Suprapubic skin (tissue), 4 donors: ENCODE data around the gene ZNF528. TPM values are rescaled to one million over a fixed set of nuclear protein-coding genes. Genes with fewer than 3 reads are reported as not detected.

Experiments used
- DNase-seq, 2 donors: peaks; one replicate each; pipeline ENCODE4 v3.0.0-alpha.2; 2019; ENCODE audit warnings: low spot score in 2 of 2
- H3K27ac ChIP-seq: fragments of 200-600 bp; sonication (generic); one replicate; pipeline ENCODE4 v1.5.1; 2019
- H3K27me3 ChIP-seq: fragments of 200-600 bp; sonication (generic); one replicate; pipeline ENCODE4 v1.5.1; 2019
- H3K36me3 ChIP-seq: fragments of 200-600 bp; sonication (generic); one replicate; pipeline ENCODE4 v1.5.1; 2019
- H3K4me1 ChIP-seq: fragments of 200-600 bp; sonication (generic); one replicate; pipeline ENCODE4 v1.5.1; 2019
- H3K4me3 ChIP-seq: fragments of 200-600 bp; sonication (generic); one replicate; pipeline ENCODE4 v1.5.1; 2019; ENCODE audit warnings: mild to moderate bottlenecking
- H3K9me3 ChIP-seq: fragments of 200-600 bp; sonication (generic); one replicate; pipeline ENCODE4 v1.5.1; 2019
- EP300 ChIP-seq: sonication (generic); formaldehyde crosslinking; IDR thresholded peaks from one replicate; pipeline ENCODE4 v1.6.1; 2017; ENCODE audit warnings: antibody characterized with exemption
- POLR2A ChIP-seq, 2 donors: fragments of 450-650 bp; IDR thresholded peaks; one replicate each; pipeline ENCODE4 v1.6.1; 2017; ENCODE audit warnings: antibody characterized with exemption in 2 of 2, mild to moderate bottlenecking in 2 of 2, moderate library complexity in 2 of 2
- POLR2AphosphoS5 ChIP-seq, 3 donors: sonication (generic); formaldehyde crosslinking; IDR thresholded peaks; one replicate each; pipeline ENCODE4 v1.6.1; 2017; ENCODE audit warnings: antibody characterized with exemption in 3 of 3
- WGBS: methylation state at CpG from one replicate; pipeline ENCODE4 v1.1.5; 2018; 5-methylcytosine and 5-hydroxymethylcytosine counted together
- total RNA-seq, 4 donors: library from RNA; depleted of rRNA; stranded (reverse); fragments of >200 nt; gene quantifications; one replicate each; pipeline ENCODE4 v1.1.0, GENCODE V29; 2016
- TF ChIP-seq, protein P1 (sequence below), 2 donors: fragments of 200-600 bp in 1 of 2; fragments of 450-650 bp in 1 of 2; sonication (generic) in 1 of 2; IDR thresholded peaks; one replicate each; pipeline ENCODE4 v1.5.1; 2016 to 2019; ENCODE audit warnings: antibody characterized with exemption in 2 of 2, mild to moderate bottlenecking in 1 of 2, moderate library complexity in 1 of 2

ZNF528 gene
- total RNA-seq, 4 donors from 2014 or later, result 8.0 to 41.9 (median 12.3) TPM

DNA sequence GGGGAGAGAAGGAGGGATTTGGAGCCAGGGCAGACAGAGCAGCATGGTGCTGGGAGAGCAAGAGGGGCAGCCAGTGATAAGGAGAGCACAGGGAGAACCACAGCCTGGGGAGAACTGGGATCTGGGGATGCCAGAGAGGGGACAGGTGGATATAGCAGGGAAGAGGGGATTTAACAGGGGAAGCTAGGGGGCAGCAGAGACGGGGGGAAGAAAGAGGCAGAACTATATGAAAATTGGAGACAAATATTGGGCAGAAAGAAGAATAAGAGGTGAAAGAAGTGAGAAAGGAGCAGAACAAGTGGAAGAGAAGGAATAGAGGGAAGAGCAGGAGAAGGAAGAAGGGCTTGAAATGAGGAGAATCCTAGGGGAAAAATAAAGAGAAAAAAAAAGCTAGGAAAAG, 6.5 kb upstream of the ZNF528 start:
- Histone ChIP-seq H3K27ac (no peak overlapping the region), H3K9me3 (peaks cover 49% of the 10 kb centered on the region), H3K36me3 (peaks cover 41% of the 10 kb centered on the region), H3K27me3 (no peaks in the 10 kb centered on the region), H3K4me3 (no peak overlapping the region), H3K4me1 (no peaks in the 10 kb centered on the region)
- no peak for DNase-seq
- no peak for TF ChIP-seq EP300
- TF ChIP-seq POLR2A (IDR thresholded peaks at IDR 0.05), result no peak
- TF ChIP-seq, protein P1, sequence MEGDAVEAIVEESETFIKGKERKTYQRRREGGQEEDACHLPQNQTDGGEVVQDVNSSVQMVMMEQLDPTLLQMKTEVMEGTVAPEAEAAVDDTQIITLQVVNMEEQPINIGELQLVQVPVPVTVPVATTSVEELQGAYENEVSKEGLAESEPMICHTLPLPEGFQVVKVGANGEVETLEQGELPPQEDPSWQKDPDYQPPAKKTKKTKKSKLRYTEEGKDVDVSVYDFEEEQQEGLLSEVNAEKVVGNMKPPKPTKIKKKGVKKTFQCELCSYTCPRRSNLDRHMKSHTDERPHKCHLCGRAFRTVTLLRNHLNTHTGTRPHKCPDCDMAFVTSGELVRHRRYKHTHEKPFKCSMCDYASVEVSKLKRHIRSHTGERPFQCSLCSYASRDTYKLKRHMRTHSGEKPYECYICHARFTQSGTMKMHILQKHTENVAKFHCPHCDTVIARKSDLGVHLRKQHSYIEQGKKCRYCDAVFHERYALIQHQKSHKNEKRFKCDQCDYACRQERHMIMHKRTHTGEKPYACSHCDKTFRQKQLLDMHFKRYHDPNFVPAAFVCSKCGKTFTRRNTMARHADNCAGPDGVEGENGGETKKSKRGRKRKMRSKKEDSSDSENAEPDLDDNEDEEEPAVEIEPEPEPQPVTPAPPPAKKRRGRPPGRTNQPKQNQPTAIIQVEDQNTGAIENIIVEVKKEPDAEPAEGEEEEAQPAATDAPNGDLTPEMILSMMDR (IDR thresholded peaks at IDR 0.05), result no peak
- no peak for TF ChIP-seq POLR2AphosphoS5 (IDR thresholded peaks at IDR 0.05)
- 59% methylated on average over 1 of the region's 1 CpG for WGBS

DNA sequence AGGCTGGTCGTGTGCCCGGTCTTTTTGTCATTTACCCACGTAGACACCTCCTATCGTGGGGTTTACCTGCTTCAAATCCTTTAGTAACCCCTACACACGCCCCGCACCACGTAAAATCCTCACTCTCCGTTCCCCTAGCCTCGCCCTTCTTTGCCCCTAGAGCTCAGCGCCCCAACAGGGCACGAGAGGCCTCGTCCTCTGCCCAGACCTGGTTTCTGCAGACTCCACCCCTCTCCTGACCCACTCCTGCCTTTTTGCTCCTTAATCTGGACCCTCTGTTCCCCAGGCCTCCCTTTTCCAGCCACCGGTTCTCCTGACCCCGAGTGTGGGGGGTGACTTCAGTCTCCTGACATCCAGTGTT, 412 bp downstream of the ZNF528 start:
- TF ChIP-seq EP300, result no peak
- TF ChIP-seq, protein P1 (IDR thresholded peaks at IDR 0.05), result no peak
- TF ChIP-seq POLR2AphosphoS5 (IDR thresholded peaks at IDR 0.05), result no peak
- TF ChIP-seq POLR2A (IDR thresholded peaks at IDR 0.05), result no peak
- Histone ChIP-seq H3K27me3 (no peaks in the 10 kb centered on the region), H3K27ac (peak overlapping the region; percentile 78), H3K36me3 (peaks cover 55% of the 10 kb centered on the region), H3K4me3 (peak overlapping the region; percentile 74), H3K4me1 (peaks cover 19% of the 10 kb centered on the region), H3K9me3 (peaks cover 9% of the 10 kb centered on the region)
- DNase-seq, result peak in 1 of 2 donors; percentile 59
- 3% methylated on average over 14 of the region's 14 CpGs for WGBS

DNA sequence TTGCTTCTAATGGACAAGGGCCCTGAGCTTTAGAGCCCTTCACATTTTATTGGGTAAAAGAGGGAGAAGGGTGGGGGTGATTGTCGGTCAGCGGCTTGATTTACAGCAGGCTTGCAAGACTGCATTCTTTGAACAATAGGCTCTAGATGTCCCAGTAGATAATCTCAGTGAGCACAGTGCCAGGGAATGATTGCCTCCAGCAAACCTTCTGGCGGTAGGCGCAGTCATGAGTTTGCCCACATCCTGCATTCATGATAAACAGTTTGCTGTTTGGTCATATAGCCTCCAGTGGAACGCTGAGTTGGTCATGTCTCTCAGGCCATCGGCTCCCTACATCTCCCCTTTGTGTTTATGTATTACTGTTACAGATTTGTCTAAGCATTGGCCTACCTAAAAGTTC, 12.6 kb downstream of the ZNF528 start:
- 97% methylated on average over 6 of the region's 6 CpGs for WGBS
- Histone ChIP-seq H3K4me3 (no peak overlapping the region), H3K27ac (no peak overlapping the region), H3K27me3 (no peaks in the 10 kb centered on the region), H3K36me3 (peaks cover 94% of the 10 kb centered on the region), H3K4me1 (no peaks in the 10 kb centered on the region), H3K9me3 (peaks cover 59% of the 10 kb centered on the region)
- no peak for DNase-seq
- no peak for TF ChIP-seq POLR2AphosphoS5 (IDR thresholded peaks at IDR 0.05)
- TF ChIP-seq EP300, result no peak
- TF ChIP-seq, protein P1 (IDR thresholded peaks at IDR 0.05), result no peak
- no peak for TF ChIP-seq POLR2A (IDR thresholded peaks at IDR 0.05)

DNA sequence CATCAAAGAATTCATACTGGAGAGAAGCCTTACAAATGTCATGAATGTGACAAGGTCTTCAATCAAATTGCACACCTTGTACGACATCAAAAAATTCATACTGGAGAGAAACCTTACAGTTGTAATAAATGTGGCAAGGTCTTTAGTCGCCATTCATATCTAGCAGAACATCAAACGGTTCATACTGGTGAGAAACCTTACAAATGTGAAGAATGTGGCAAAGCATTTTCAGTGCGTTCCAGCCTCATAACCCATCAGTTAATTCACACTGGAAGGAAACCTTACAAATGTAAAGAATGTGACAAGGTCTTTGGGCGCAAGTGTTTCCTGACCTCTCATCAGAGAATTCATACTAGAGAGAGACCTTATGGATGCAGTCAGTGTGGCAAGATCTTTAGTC, 18.1 kb downstream of the ZNF528 start:
- TF ChIP-seq POLR2A (IDR thresholded peaks at IDR 0.05) (no peak), EP300 (no peak), POLR2AphosphoS5 (IDR thresholded peaks at IDR 0.05) (no peak)
- TF ChIP-seq, protein P1 (IDR thresholded peaks at IDR 0.05), result no peak
- H3K9me3 ChIP-seq, result peaks cover 79% of the 10 kb centered on the region
- no peaks in the 10 kb centered on the region for H3K4me1 ChIP-seq
- 93% methylated on average over 5 of the region's 5 CpGs for WGBS
- no peak overlapping the region for H3K4me3 ChIP-seq
- DNase-seq, result no peak
- H3K27ac ChIP-seq, result no peak overlapping the region
- peaks cover 39% of the 10 kb centered on the region for H3K36me3 ChIP-seq
- no peaks in the 10 kb centered on the region for H3K27me3 ChIP-seq

DNA sequence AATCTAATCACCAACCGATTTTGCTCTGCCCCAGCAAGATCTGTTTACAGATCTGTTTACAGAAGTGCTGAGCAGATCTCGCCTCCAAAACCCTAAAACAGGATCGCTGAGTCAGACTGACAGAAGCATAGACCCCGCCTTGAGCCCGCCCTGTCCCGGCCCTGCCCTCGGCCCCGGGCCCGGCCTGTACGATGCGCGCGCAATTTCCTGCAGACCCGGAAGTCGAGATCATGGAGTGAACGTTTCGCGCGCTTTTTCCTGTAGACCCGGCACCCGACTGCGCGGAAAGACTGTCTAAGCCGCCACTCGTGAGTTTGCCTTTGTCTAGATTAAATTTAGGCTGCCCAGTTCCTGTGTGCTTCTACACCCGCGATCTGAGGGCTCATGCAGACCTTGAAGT, 31.3 kb downstream of the ZNF528 start, which contains the start of gene ZNF534:
Gene ZNF534 (plus strand): TSS at position 212 of the 400 bp plus-strand sequence. CDS start 2,327 bp downstream, outside the sequence.
- no peak for DNase-seq
- Histone ChIP-seq H3K36me3 (no peaks in the 10 kb centered on the region), H3K27ac (no peak within 1 kb of the TSS), H3K4me1 (no peaks in the 10 kb centered on the region), H3K27me3 (no peaks in the 10 kb centered on the region), H3K4me3 (no peak within 1 kb of the TSS), H3K9me3 (peaks cover 49% of the 10 kb centered on the region)
- WGBS, result 81% methylated on average over 27 of the region's 27 CpGs
- TF ChIP-seq POLR2A (IDR thresholded peaks at IDR 0.05) (no peak), POLR2AphosphoS5 (IDR thresholded peaks at IDR 0.05) (no peak), EP300 (no peak)
- TF ChIP-seq, protein P1 (IDR thresholded peaks at IDR 0.05), result no peak
